GM18499 (cell line): ENCODE results near the gene OTOP3.

Experiments used
- ATAC-seq: cut with Tn5 transposase; IDR thresholded peaks from one replicate; pipeline ENCODE4 v1.9.1; 2021; ENCODE audit warnings: moderate number of reproducible peaks; ENCODE audit not compliant: insufficient read depth, unreplicated experiment

Gene OTOP3

DNA sequence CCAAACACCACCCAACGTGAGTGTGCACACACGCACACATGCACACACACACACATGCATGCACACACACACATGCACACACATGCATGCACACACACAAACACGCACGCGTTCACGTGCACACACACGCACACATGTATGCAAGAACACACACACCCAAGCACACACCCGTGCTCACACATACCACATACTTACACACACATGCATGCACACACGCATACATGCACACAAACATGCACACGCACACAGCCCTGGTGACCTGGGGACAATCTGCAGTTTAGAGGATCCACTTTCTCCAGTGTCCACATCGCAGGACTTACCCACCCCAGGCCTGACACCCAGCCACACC lies 18.9 kb upstream of the OTOP3 start:
- ATAC-seq, result no peak

DNA sequence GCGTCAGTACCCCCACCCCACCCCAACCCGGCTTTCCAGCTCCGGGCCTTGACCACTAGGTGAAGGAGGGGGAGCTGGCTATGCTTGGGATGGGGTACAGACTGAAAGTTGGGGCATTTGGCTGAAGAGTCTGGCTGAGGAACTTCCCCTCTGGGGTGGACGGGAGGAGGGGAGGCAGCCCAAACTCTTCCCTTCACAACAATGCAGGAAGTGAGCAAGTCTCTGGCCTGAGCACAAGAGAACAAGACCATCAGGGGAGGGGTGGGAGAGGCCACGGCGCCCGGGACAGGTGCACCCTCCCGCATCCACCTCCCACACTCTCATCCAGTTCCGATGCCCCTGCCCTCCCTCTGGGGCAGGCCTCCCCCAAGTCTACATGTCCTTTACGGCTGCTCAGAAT lies 18.3 kb upstream of the OTOP3 start:
- ATAC-seq, result no peak

DNA sequence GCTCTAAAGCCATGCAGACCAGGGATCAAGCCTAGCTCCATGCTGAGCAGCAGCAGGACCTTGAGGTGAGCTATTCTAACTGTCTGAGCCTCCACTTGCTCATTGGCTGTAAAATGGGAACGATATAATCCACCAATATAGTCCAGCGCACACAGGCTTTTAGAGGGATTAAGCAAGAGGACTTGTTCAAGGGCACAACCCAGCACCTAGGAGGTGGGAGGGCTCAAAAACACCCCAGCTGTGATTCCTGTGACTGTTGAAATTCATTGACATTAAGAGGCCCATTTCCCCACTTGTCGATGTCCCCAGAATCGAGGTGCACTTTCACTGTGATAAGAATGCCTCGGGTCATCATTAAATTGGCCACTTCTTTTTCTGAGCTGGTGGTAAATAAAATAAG lies 16.8 kb upstream of the OTOP3 start:
- ATAC-seq, result no peak

DNA sequence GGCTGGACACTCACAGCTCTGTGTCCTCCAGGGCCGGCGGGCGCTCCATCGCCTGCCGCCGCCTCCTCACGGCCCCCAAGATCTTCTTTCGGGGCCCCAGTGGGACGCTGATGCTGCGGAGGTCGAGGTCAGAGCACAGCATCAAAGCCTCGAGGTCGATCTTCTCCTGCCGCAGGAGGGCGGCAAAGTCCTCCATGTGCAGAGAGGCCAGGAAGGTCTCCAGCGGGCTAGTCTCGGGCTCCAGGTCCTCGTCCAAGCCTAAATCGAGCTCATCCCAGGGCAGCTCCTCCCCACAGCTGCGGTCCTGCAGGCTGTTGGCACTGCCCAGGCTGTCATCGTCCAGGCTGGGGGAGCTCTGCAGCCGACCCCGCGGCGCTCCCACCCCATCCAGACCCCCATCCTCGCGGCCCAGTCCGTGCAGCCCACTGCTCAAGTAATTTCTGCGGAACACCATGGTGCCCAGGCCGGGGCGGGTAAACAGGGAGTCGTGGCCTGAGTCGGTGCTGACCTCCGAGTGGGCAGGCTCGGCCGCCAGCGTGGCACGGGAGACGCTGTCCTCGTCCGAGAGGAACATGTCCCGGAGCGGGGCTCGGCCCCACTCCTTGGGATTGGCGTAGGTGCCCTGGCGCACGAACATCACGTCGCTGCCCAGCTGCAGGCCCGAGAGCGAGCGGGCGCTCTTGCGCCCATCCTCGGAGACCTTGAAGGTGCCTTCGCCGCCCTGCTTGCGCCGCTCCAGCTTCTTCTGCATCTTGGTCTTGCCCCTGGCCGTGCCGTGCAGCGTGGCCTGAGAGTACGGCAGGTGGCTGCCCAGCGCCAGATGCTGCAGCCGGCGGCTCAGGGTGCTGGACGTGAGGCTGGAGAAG lies 16.0 kb upstream of the OTOP3 start:
- no peak for ATAC-seq

DNA sequence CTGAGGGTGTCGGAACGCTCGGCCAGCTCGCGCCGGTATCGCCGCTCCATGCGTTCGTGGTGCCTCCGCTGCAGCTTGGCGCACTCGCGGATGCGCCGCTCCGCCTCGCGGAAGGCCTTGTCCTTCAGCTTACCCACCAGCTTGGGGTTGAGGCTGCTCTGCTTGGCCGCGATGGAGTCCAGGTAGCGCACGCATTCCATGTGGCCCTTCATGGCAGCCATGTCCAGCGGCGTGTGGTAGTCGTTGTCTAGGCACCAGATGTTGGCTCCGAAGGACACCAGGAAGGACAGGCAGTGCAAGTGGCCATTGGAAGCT lies 15.4 kb upstream of the OTOP3 start:
- no peak for ATAC-seq

DNA sequence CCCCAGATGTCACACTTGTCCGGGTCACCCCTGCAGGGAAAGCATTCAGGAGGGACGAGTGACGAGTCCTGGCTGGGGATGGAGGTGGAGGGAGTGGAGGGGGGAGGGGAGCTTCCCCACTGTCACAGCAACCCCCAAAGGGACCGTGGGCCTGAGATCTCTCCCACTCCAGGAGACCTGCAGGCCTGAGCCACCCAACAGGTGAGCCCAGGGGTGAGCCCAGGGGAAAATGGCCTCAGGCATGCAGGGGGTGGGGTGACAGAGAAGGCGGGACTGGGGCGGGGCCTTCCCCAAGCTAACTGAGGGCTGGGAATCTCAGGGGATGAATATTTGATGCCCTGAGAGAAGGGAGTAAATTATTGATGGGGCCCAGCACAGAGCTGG lies 15.1 kb upstream of the OTOP3 start:
- ATAC-seq, result no peak

DNA sequence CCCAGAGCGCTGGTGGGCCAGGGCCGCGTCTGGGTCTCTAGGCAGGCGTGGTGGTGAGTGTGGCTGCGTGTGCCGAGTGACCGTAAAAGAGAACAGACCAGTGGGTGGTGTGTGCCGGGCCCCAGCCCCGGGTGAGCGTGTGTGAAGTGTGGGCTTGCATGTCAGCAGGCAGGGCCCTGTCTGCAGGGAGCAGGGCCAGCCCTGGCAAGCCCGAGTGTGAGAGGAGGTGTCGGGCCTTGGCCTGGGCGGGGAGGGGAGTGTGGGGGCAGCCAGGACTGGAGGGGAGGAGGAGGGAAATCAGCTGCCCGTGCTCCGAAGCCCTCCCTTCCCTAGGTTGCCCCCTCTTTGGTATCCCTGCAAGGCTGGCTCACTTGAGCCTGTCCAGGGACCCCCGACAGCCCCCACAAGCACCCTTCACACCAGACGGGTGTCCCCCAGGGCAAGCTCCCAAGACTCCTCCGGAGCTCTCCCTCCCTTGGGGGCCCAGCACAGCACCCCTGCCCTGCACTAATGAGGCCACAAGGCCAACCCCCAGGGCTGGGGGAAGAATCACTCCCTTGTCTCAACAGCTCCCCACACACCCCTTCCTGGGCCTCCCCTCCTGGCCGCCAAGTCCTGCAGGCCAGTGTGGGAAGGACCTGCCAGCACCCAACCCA lies 14.5 kb upstream of the OTOP3 start:
- ATAC-seq, result no peak

DNA sequence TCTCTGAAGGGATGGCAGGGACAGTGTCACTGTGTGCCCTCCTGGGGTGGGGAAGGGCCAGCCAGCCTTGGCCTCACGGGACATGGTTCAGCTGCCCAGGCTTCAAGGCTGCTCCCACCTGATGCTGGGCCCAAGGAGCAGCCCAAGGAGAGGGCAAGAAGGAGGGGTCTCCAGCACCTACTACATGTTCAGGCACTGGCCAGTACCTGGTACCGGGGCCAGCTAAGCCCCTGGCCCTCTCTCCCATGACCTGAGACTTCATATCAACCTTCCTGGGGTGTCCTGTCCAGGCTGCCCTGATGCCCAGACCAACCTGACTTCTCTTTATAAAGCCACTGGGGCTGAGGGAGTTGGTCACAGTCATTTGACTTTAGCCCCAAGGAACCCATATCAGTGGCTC lies 13.9 kb upstream of the OTOP3 start:
- ATAC-seq, result no peak

DNA sequence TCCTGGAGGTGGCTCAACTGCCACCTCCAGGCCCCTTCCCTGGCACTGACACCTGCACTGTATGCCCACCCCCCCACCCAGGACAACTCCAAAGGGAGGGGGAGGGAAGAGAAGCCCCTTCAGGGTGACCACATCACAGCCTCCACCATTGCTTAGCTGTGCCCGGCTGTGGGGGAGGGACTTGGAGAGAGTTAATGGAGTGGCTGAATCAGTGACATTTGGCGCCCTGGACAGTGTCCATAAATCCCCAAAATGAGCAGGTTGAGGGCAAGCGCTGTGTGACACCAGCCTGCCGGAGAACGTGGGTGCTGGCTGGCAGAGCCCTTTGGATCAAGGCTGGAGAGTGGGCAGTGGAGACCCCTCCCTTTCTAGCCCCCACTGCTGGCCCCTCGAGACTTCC lies 13.5 kb upstream of the OTOP3 start:
- ATAC-seq, result no peak

DNA sequence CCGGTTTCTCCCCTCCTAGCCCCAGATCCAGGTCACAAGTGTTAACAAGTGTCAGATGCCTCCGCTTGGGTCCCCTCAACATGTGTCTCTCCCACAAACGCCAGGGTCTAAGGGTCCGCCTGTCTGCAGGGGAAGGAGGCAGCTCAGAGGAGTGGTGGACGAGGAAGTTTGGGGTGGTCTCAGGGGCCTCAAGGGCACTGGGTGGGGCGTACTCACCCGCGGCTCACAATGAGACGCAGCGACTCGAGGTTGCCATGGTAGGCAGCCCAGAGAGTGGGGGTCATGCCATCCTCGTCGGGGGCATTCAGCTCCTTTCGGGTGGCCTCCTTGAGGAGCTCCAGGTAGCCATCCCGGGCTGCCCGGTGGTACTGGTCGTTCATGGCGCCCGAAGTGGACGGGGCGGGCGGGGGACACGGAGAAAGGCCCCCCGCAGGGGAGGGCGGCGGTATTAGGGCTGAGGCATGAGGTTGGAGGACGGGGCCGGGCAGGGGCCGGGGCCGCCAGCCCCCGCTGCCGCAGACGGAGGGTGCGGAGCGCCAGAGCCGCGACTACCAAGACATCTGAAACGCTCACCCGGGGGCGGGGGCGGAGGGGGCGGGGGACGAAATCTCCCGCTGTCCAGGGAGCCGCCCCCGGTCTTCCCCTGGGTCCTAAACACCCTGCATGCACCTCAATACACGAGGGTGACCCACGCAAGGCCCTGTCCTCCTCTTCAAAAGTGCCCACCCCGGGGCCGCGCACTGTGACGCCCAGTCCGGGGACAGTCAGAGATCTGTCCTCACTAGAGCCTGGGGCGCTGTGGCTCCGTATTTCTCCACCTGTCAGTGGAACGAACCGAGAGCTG lies 12.8 kb upstream of the OTOP3 start, which contains the start of gene USH1G:
TSS of gene USH1G (minus strand) at position 562 of the 844 bp plus-strand sequence. CDS start at position 380, 182 bp downstream.
- ATAC-seq, result no peak

DNA sequence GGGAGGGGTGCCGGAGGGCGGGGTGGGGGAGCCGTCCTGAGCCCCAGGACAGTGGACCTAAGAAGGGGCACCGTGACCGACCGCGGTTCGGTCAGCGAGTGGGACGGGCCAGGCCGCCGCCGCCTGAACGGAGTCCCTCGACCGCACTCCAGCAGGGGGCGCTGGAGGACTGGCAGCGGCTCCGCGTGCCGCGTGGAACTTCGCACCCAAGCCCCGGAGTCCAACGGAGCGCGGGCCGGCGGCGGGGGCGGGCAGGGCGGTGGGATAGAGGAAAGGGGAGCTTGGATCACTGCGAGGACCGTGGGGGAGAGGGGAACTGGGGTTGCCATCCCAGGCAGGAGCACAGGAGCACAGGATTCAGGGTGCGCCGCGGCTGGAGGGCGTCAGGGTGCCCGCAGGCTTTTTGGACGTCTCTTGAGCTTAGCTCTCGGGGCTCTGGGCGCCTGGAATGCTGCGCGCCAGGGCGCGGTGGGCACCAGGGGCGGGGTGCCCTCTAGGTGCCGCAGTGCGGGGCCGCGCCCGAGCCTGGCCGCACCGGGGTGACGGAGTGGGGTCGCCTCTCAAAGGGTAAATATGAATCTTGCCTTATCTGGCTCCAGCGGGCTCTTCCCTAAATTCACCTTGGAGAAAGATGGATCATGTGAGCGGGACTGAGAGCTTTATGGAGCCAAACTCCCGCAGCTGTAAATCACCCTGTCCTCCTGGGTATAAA lies 12.0 kb upstream of the OTOP3 start:
- no peak for ATAC-seq

DNA sequence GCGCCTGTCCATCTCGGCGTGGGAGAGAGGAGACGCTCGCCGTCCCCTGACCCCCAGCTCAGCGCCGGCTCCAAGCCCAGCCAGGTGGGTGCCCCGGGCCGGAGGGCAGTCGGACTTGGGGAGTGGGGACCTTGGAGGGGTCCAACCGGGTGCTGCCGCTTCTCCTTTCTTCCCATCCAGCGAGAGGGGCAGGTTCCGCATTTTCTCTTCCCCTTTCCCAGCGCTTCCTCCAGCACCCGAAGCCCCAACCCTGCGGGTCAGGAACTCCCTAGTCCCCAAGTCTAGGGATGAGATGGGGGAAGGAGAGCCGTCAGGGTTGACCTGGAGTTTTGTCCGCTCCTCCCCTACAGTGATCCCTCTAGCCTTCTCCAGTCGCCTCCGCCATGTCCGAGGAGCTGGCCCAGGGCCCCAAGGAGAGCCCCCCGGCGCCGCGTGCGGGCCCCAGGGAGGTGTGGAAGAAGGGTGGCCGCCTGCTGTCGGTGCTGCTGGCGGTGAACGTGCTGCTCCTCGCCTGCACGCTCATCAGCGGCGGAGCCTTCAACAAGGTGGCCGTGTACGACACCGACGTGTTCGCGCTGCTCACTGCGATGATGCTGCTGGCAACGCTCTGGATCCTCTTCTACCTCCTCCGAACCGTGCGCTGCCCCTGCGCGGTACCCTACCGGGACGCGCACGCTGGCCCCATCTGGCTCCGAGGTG lies 11.3 kb upstream of the OTOP3 start, which contains the start of gene OTOP2:
TSS of gene OTOP2 (plus strand) at position 24 of the 699 bp plus-strand sequence. CDS start at position 384, 360 bp downstream.
- no peak for ATAC-seq

DNA sequence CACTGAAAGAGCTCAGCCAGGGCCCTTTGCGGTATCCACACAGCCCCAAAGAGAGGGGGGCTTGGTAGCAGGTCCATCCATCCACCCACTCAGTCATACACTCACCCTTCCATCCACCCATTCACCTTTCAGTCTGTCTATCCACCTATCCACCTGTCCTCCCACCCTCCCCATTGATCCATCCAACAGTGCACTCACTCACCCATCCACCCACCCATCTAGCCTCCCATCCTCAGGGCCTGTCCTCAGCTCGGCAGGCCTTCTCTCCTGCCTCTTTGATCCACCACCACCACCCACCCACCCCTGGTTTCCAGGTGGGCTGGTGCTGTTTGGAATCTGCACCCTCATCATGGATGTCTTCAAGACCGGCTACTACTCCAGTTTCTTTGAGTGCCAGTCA lies 10.5 kb upstream of the OTOP3 start:
- ATAC-seq, result no peak

DNA sequence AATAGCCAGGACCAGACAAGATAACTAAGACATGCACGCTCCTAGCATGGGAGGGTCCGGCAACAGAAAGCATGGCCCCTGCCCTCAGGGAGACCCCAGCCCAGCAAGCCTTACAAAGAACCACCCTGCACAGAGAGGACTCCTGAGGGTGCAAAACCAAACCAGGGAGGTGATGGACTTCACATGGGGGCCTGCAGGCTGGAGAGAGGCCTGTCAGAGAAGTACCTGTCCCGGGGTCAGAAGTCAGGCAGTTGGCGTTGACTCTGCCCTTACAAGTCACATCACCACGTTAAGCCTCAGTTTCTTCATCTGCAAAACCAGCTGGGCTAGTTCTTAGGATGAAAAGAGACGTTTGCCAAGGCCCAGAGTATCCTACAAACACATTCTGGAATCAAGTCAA lies 6.9 kb upstream of the OTOP3 start:
- no peak for ATAC-seq

DNA sequence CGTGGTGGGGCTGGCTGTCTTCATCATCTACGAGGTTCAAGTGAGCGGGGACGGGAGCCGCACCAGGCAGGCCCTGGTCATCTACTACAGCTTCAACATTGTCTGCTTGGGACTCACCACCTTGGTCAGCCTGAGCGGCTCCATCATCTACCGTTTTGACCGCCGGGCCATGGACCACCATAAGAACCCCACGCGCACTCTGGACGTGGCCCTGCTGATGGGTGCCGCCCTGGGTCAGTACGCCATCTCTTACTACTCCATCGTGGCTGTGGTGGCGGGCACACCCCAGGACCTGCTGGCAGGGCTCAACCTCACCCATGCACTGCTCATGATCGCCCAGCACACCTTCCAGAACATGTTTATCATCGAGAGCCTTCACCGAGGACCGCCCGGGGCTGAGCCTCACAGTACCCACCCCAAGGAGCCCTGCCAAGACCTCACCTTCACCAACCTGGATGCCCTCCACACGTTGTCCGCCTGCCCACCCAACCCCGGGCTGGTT lies 5.1 kb upstream of the OTOP3 start:
- no peak for ATAC-seq

DNA sequence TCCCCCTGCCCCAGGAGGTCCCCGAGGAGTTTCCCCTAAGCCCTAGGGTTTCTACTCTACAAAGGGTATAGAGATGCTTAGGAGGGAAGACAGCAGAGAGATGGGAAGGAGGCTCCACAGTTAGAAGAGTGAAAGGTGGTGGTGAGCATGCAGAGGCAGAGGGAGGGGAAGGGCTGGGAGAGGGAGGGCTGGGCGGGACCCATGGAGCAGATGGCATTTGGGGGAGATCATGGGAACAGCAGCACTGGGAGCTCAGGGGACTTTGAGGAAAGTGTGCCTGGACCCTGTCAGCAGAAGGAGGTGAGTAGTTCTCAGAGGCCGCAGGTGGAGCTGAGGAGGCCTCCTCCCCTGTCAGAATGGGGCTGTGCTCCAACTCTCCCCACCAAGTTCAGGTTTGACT lies 650 bp upstream of the OTOP3 start:
- ATAC-seq, result no peak

DNA sequence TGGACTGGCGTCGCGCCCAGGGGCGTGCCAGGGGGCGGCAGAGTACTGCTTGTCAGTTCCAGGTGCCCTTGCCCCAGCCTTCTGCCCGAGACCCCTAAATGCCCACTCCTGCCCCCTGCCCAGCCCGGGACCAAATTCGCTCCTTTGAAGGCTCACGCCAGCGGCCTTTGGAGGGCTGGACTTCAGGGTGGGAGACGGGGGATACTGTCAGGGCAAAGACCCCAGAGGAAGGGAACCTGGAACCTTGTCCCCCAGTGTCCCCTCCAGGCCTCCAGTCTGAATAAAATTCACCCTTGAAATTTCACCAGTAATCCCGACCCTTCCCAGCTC lies 737 bp downstream of the OTOP3 start:
- ATAC-seq, result no peak

DNA sequence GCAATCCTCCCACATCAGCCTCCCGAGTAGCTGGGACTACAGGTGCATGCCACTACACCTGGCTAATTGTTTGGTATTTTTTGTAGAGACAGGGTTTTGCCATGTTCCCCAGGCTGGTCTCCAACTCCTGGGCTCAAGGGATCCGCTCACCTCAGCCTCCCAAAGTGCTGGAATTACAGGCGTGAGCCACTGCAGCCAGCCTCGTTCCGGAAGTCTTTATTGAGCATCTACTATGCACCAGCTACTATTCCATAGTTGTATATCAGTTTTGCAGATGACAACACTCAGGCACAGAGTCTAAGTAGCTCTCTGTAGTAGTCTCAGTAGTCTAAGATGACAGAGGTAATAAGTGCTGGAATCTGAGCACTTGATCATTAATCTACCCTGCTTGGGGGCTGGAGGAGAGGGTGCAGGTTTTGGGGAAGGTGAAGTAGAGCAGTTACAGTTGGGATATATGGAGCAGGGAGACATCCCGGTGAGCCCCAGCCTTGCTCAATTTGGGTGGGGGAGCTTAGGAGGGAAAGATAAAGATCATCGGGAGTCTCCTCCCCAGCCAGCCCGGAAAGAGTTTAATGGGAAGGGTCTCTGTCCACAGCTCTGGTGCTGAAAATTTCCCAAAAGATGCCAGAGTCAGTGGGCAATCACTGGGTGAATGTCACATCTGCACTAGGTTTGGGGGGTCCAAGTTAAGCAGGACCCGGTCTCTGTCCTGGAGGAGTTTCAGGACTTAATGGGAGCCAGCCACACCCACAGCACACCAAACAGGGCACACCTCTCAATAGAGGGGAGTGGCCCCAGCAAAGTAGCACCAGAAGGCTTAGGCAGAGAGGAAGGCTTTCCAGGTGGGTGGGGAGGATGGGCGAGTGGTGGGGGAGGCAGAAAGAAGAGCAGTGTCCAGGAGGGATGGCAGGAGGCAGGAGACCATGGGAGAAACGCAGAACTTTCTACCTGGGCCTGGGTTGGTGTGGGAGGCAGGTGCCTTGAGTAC lies 1.7 kb downstream of the OTOP3 start:
- ATAC-seq, result no peak
